ENCODE results near the gene ORMDL3. TPM values are rescaled to one million over a fixed set of nuclear protein-coding genes. Genes with fewer than 3 reads are reported as not detected.

ORMDL3 gene
- total and polyA plus RNA-seq, 10 of the 15 experiments (the other 5 are each of a cell fraction or from before 2014, with no cell fraction given) = 8.8 to 98.1 (median 49.9) TPM

DNA sequence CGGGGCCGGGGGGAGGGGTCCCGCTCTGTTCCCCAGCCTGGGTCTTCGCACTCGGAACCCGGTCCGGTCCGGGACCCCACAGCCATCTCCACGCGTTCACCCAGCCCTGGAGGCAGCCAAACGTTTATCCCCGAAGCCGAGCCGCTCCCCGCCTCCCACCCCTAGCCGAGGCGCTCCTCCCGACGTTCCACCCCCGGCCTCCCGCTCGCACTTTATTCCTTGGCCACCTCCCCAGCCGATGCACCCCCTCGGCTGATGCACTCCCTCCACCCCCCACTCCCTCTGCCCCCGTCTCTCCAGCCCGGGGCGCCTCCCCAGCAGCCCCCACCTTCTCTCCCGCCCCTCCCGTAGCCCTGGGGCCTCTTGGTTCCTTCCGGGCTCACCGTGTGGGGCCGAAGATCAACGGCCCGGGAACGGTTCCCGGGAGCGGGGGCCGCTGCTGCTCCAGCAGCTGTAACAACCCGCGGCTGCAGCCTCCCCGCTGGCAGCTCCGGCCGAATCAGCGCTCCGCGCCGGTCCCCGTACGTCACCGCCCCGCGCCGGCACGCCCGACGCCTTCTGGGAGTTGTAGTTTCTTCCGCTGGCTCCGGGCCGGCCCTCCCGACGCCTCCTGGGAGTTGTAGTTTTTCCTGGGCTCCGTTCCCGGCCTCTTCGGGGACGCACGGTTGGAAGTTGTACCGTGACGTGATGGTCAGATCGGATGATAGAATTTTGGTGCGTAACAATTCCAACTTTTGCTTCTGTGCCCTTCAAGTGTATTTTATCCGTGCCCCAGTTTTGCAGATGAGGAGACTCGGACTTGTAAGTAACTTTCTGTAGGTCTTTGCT, at the start of gene ORMDL3, which contains the start of gene LRRC3C (continued):
- TF ChIP-seq, protein P1, sequence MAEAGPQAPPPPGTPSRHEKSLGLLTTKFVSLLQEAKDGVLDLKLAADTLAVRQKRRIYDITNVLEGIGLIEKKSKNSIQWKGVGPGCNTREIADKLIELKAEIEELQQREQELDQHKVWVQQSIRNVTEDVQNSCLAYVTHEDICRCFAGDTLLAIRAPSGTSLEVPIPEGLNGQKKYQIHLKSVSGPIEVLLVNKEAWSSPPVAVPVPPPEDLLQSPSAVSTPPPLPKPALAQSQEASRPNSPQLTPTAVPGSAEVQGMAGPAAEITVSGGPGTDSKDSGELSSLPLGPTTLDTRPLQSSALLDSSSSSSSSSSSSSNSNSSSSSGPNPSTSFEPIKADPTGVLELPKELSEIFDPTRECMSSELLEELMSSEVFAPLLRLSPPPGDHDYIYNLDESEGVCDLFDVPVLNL (IDR thresholded peaks at IDR 0.05; ENCODE audit: low read depth, low read length) = 0 out of 2 replicates have a peak, but pooled peaks have one; percentile 46
- no peak for TF ChIP-seq BMI1 (IDR thresholded peaks at IDR 0.05; ENCODE audit: borderline replicate concordance)
- peak; percentile 88 for TF ChIP-seq SREBF1 (IDR thresholded peaks at IDR 0.05; ENCODE audit: low read length)
- TF ChIP-seq, protein P2, sequence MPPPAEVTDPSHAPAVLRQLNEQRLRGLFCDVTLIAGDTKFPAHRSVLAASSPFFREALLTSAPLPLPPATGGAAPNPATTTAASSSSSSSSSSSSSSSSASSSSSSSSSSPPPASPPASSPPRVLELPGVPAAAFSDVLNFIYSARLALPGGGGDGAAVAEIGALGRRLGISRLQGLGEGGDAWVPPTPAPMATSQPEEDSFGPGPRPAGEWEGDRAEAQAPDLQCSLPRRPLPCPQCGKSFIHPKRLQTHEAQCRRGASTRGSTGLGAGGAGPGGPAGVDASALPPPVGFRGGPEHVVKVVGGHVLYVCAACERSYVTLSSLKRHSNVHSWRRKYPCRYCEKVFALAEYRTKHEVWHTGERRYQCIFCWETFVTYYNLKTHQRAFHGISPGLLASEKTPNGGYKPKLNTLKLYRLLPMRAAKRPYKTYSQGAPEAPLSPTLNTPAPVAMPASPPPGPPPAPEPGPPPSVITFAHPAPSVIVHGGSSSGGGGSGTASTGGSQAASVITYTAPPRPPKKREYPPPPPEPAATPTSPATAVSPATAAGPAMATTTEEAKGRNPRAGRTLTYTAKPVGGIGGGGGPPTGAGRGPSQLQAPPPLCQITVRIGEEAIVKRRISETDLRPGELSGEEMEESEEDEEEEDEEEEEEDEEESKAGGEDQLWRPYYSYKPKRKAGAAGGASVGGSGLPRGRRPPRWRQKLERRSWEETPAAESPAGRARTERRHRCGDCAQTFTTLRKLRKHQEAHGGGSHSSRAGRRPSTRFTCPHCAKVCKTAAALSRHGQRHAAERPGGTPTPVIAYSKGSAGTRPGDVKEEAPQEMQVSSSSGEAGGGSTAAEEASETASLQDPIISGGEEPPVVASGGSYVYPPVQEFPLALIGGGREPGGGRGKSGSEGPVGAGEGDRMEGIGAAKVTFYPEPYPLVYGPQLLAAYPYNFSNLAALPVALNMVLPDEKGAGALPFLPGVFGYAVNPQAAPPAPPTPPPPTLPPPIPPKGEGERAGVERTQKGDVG (CRISPR knock-in tag; IDR thresholded peaks at IDR 0.05) = no peak
- peak; percentile 88 for TF ChIP-seq NBN (IDR thresholded peaks at IDR 0.05)
- peak; percentile 42; the same call in 1 of the 2 replicates for TF ChIP-seq MEF2A (IDR thresholded peaks at IDR 0.05; ENCODE audit: insufficient read depth, low read depth, low read length)
- TF ChIP-seq, protein P3, sequence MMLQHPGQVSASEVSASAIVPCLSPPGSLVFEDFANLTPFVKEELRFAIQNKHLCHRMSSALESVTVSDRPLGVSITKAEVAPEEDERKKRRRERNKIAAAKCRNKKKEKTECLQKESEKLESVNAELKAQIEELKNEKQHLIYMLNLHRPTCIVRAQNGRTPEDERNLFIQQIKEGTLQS (IDR thresholded peaks at IDR 0.05; ENCODE audit: borderline replicate concordance, extremely low read depth, low read depth, low read length) = peak; percentile 98
- peak; percentile 100 for TF ChIP-seq CREM (IDR thresholded peaks at IDR 0.05; ENCODE audit: low read depth)
- no peak for TF ChIP-seq FOXM1 (IDR thresholded peaks at IDR 0.05; ENCODE audit: low read depth, low read length)
- TF ChIP-seq SUPT20H (IDR thresholded peaks at IDR 0.05; ENCODE audit: borderline replicate concordance, control insufficient read depth, low read depth, low read length) = no peak
- no peak for TF ChIP-seq NFIC (IDR thresholded peaks at IDR 0.05; ENCODE audit: low read depth, low read length)
- TF ChIP-seq, protein P4, sequence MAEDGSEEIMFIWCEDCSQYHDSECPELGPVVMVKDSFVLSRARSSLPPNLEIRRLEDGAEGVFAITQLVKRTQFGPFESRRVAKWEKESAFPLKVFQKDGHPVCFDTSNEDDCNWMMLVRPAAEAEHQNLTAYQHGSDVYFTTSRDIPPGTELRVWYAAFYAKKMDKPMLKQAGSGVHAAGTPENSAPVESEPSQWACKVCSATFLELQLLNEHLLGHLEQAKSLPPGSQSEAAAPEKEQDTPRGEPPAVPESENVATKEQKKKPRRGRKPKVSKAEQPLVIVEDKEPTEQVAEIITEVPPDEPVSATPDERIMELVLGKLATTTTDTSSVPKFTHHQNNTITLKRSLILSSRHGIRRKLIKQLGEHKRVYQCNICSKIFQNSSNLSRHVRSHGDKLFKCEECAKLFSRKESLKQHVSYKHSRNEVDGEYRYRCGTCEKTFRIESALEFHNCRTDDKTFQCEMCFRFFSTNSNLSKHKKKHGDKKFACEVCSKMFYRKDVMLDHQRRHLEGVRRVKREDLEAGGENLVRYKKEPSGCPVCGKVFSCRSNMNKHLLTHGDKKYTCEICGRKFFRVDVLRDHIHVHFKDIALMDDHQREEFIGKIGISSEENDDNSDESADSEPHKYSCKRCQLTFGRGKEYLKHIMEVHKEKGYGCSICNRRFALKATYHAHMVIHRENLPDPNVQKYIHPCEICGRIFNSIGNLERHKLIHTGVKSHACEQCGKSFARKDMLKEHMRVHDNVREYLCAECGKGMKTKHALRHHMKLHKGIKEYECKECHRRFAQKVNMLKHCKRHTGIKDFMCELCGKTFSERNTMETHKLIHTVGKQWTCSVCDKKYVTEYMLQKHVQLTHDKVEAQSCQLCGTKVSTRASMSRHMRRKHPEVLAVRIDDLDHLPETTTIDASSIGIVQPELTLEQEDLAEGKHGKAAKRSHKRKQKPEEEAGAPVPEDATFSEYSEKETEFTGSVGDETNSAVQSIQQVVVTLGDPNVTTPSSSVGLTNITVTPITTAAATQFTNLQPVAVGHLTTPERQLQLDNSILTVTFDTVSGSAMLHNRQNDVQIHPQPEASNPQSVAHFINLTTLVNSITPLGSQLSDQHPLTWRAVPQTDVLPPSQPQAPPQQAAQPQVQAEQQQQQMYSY (CRISPR knock-in tag; IDR thresholded peaks at IDR 0.05) = no peak
- TF ChIP-seq HDAC6 (IDR thresholded peaks at IDR 0.05; ENCODE audit: unreplicated experiment) = no peak
- TF ChIP-seq LARP7 (IDR thresholded peaks at IDR 0.05) = peak; percentile 66
- TF ChIP-seq IRF4 (IDR thresholded peaks at IDR 0.05; ENCODE audit: low read depth, low read length) = no peak
- TF ChIP-seq TARDBP (IDR thresholded peaks at IDR 0.05; ENCODE audit: borderline replicate concordance) = peak; percentile 99
- peak; percentile 90; the same call in 1 of the 2 replicates for TF ChIP-seq STAT1 (conservative IDR thresholded peaks at IDR 0.05)
- TF ChIP-seq JUNB (IDR thresholded peaks at IDR 0.05) = no peak
- TF ChIP-seq TCF7 (IDR thresholded peaks at IDR 0.05; ENCODE audit: borderline replicate concordance) = no peak
- no peak for TF ChIP-seq WRNIP1 (IDR thresholded peaks at IDR 0.05; ENCODE audit: borderline replicate concordance, low read depth, low read length)
- TF ChIP-seq BHLHE40 (IDR thresholded peaks at IDR 0.05; ENCODE audit: borderline replicate concordance in 1 of 2, low read depth in 2 of 2, low read length in 1 of 2) = peak; percentile 46 to 62; a peak in 3 of 4 replicates
- TF ChIP-seq POU2F2 (IDR thresholded peaks at IDR 0.05; ENCODE audit: borderline replicate concordance, low read depth, low read length) = peak; percentile 56; the same call in 1 of the 3 replicates
- no peak for TF ChIP-seq CHD1 (IDR thresholded peaks at IDR 0.05; ENCODE audit: low read depth, low read length)

Measured in GM12878 (cell line).